Measurements from ENCODE around the gene HOXA4.

The HOXA4 gene

DNA sequence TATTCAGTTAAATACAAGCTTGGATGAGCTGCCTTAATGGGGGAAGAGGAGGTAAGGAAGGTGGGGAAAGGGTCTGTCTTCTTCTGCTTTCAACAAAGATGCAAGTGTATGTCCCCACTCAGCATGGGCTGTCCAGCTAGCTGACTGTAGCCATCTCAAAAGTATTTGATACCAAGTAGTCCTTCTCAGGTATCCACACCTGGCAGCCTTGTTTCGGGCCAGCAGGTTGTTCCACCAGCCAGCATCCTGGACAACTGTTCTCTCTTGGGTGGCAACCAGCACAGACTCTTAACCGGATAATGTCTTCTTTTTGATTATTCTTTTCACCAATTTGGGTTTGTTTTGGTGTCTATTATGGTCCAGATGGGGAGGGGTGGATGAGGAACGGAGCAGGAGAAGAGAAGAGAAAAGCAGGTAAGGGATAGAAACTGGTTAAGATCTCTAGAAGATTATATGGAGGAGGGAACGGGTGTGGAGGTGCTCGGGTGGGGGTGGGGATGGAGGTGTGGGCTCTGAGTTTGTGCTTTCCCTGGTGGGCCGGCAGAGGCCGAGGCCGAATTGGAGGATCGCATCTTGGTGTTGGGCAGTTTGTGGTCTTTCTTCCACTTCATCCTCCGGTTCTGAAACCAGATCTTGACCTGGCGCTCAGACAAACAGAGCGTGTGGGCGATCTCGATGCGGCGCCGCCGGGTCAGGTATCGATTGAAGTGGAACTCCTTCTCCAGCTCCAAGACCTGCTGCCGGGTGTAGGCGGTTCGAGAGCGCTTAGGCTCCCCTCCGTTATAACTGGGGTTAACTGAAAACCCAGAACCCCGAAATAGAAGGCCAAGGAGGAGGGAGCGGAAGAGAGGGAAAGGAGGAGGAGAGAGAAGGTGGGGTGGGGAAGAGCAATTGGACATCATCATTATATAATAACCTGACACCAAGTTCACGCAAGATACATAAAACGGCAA lies 1.5 kb downstream of the HOXA4 start:
- DNase-seq: no peak

DNA sequence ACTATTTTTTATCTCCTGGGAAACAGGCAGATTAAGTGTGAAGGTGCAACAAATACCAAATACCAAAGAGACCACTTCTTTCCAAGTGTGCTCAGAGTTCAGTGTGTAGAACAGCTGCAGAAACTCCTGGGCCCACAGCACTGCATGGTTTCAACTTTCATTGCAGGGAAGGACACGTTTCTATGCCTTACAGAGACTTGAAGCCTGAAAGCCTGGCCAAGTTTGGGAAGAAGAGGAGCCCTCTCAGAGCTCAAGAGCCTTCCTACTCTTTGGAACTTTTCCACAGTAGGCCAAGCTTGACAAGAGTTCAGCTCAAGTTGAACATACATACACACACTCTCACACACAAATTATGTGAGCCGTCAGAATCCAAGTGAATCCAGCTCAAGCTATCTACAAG lies 2.5 kb downstream of the HOXA4 start:
- DNase-seq: no peak

DNA sequence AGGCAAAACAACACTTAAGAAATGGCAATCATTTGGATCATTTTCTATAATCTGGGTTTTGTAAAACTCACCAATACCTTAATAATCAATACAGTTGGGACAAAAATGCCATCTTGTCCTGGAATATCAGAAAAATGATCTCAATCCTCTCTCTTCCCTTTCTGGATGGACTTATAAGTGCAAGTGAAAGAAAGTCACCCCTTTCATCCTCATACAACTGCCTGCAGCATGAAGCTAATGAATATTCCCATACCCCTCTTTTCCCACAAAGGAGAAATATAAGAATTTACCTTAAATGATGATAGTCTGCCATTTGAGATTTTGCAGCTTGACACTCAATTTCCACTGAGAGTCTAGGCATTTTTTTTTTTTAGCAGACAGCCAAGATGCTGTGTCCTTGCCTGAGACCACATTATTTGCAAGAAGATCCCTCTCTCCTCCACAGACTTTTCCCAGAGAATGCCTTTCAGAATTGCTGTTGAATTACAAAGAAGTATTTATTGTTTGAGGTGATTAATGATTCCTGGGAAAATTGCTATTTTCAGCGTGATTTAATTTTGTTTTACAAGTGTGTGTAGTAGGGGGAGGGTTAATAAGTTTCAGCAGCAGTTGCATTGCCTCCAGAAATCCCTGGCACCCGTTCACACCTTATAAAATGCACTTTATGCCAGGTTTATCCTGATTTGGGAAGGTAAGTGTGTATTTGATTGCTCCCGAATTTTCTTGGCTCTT lies 3.8 kb downstream of the HOXA4 start:
- DNase-seq: no peak

DNA sequence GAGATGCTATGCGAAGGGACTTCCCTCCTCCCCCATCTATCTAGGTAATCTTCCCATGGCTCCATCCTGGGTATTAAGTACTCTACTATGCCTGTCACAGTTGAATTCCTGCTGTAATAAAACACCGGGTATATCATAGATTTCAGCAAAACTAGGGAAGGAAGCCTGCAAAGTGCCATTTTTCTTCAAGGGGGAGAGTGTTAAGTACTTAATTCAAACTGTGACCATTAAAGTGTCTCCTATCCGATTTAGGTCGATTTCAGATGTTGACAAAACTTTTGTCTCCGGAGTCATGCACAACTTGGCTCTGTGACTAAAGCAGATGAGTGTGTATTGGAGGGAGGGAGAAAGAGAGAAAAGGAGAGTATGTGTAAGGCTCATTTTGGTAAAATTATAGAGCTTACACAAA lies 4.6 kb downstream of the HOXA4 start:
- DNase-seq: no peak

DNA sequence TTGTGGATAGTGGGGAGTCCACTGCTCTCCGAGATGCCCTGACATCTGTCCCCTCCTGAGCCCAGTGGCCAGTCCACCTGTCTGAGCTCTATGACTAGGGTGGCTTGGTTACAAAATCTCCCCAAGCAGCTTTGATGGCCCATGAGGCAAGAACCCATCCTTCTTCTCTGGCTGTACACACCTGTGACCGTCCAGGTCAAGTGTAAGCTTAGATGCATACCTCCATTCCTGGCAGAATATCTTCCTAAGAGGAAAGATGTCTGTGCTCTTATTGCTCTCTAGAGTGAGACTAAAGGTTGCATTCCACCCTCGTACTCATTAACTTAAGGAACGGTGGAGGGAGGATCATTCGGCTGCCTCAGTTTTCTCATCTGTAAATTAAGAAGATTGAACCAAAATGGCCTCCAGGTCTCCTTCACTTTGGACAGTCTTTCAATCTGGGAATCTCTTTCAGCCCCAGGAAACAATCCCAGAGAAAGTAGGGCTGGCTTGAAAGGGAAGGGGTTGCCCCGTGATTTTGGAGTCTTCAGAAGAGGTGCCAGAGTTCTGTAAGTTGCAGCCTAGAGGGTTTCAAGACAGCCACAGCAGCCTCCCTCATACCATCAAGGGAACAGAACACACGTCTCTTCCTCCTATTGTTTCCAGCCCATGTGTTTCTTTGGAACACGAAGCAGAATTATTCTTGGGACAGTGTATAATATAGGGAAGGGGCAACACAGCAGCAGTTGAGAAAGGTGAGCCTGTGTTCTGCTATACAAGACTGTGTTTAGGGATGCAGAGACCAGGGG lies 5.5 kb downstream of the HOXA4 start:
- no peak for DNase-seq

DNA sequence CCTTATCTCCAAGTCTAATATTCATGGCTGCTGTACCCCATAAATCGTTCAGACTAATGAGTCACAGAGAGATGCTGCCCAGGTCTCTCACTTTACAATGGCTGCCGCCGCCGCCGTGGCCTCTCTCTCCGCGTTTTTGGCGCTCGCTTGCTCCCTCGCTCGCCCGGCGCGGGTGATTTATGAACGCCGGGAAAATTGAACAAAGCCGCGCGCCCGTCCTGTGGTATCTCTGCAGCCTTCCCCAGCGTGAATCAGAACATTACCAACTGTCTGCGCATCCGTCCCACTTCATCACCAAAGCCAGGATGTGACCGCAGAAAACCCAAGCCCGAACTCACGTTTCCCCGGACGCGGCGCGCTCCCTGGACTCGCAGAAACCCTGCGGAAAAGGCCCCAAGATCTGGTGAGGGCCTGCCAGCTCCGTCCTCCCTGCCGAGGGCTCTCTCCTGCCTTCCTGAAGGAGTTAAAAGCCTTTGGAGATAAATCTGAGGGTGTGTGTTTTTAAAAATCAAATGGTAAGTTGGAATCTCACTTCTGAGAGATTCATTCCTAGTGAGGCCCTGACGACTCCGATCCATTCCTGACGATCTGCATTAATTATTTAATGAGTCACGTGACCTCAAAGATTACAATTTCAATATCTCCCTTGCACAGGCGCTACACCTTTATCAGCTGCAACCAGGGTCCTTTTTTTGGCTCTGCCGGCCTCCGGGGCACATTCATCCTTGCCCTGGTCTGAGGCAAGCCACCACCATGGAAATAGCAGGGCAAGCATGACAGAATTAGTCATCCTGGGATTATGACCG lies 6.3 kb downstream of the HOXA4 start:
- DNase-seq: no peak

DNA sequence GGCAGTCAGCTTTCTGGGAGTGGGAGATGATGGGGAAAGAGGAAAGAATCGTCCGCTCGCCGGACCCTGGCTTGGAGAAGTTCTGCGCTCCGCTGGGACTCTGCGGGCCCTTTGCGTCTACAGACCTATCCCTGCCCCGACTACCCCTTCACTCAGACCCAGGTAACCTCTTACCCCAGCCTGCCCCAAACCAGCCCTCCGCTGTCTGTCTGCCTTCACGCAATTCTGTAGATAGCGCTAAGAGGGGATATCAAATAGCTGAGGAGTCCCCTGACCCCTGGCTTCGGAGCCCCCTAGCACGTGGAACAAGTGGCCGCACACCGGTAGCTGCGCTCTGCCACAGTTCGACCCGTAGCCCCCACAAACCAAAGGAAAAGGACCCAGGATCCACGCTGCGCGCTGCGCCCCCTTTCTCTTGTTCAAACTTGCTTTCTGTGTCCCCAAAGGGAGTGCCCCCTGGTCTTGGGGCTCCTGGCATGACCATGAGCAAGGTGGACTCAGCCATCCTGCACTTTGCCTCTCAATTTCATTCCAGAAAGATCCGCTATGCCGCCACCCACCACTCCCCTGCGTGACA lies 7.0 kb downstream of the HOXA4 start:
- DNase-seq: no peak

DNA sequence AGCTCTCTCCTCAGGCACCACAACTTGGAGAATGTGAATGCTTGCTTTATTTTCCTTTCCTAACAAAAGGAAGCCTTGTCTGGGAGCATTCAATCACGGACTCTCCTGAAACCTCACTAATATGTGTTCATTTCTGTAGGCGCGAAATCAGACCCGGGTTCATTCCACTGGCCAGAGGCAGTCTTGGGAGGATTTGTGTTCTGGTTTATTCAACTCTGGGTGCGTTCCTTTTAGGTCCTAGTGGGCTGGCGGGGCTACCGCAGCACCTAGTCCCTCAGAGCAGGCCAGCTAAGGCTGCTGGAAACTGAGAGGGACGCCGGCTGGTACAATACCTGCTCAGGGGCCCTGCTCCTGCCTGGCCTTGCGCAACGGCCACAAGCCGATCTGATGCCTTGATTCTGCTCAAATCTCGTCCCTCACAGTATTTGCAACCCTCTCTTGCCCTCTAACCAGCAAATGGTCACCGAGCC lies 7.5 kb downstream of the HOXA4 start:
- DNase-seq: no peak

DNA sequence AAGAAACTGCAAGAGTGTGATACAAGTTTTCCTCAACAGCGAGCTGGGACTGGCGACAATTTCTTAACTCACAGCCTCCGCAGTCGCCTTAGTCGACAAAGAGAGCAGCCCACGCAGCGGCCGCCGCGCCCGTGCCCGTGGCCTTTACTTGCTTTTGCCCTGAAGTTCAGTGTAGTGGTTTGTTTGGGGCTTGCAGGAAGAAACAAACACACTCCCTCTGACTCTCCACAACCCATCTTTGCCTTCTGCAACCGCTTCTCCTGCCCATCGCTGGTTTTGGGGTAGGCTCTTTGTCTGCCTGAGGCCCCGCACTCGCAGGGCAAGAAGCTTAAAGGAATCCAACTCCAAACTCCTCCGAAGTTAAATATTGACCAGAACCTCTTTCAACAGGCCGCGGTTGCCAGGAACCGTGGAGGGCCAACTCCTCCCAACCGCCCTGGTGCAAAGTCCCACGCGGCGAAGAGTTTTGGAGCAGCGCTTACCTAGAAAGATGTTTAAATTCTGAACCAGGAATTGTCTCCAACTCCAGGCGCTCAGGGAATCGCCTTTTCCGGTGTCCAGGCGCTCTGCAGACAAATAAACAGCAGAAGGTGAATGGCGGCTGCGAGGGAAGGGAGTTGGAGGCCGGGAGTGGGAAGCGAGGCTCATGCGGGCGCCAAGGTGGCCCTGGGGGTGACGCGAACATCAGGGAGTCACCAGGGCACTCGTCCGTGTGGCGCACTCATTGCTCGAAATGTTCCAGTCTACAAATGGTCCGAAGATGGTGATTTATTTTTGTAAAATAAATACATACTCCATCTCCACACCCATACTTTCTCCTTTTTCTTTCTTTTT lies 8.3 kb downstream of the HOXA4 start:
- DNase-seq: no peak

DNA sequence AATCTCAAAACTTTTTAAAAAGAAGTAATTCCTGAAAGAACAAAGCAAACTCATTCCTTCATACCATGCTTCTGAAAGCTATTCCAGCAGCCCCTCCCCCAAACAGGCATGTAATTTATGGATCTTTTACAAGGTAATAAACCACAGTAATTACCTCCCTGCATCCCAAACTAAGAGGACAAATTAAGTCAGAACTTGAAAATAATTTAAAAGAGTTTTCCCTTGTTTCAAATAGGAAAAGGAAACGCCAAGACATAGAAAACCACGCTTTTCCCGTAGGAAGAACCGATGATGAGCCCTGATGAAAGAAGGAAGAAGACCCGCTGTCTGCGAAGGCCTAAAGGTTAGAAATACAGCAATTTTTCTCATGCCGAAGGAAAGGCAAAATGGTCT lies 8.9 kb downstream of the HOXA4 start:
- no peak for DNase-seq

DNA sequence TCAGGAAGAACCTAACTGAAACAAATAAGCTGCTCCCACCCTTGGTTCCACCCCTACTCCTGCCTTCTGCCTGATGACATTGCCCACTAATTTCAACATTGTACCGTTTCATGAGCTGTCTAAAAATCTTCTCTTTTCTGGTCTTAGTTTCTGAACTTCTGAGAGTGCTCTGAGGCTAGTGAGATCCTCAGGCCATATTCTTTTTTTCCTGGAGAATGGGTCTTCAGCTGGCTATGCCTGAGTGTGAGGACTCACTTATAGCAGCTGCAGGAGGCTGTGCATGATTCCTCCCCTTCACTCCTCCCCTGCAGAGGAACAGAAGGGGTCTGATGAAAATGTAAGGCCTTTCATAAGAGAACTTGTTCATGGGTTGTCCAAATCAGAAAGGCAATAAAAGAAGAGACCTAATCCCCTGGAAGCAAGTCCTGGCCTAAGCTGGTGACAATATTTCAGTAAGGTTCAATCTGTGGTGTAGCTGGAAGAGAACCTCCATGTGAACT lies 11.1 kb downstream of the HOXA4 start:
- no peak for DNase-seq

DNA sequence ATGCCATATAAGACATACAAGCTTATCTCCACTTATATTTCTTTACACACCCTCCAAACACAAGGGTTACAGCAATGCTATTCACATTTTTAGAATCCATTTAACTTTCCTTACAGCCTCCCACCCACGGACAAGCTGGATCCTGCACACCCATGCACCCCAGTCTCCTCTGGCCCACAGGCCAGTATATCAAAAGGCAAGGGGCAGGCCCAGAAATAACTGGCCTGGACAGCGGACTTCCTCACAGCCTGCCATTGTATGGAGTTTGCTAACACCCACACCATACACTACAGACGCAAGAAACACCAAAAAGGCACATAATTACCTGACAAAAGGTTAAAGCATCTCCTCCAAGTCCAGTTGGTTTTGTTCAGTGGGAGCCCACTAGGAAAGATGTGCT lies 12.0 kb downstream of the HOXA4 start:
- no peak for DNase-seq

DNA sequence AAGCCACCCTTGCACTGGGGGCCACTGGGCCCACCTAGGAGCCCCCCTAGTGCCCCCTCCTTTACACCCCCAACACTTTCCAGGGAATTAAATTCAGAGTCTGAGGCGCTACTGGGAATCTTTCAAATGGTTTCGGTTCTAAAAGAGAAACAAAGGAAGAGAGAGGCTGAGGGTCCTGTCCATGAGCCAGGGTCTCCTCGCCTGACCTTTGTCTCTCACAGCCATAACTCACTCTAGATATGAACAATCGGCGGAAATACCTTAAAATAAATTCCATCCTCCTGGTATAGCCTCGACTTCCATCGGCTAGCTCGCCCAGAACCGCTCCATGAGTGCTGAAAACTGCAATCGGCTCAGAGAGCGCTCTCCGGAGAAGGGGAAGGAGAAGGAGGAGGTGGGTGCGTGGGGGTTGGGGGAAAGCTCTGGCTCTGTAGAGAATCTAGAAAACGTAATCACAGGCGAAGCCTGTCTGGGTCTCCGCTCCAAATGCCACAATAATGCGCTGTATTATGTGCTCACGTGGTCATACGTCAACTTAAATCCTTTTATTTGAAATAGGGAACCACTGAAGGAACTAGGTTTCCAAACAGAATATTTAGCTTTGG lies 12.6 kb downstream of the HOXA4 start:
- DNase-seq: no peak

DNA sequence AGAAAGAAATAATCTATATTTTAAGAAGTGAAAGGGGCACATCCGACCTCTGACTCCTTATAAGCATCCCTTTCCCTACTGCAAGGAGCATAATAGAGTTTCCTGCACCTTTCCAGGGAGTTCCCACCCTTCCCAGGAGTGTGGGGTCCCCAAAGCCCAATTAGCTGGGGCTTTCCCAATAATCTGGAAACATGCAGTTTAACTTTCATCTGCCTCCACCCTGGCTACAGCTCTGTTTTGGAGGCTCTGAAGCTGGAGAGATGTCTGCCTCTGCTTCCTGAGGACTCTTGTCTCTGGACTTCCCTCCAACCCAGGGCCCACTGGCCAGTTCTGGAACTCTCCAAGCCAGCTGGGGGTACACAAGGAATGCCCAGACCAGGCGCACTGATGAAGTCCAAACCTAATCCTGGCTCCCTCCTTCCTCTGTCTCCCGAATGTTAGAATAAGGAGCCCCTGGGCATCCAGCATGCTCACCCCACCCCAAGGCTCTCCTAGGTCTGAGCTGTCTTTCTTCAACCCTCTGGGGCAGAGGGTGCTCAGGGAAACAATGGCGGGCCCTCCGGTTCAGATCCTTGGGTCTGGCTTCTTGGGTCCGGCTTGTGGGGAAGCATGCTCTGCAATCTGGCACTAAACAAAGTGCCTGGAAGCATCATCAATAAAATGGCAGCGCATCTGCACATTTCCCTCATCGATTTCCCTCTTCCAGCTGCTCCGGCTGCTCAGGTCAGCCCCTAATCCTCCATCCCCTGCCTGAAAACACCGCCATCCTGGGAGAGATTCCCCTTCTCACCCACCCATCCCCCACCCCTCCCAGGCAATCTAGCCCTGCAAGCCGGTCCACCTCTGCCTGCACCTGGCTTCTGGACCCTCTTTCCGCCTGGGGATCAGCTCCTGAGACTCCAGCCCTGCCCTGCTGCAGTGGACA lies 13.3 kb downstream of the HOXA4 start:
- no peak for DNase-seq

DNA sequence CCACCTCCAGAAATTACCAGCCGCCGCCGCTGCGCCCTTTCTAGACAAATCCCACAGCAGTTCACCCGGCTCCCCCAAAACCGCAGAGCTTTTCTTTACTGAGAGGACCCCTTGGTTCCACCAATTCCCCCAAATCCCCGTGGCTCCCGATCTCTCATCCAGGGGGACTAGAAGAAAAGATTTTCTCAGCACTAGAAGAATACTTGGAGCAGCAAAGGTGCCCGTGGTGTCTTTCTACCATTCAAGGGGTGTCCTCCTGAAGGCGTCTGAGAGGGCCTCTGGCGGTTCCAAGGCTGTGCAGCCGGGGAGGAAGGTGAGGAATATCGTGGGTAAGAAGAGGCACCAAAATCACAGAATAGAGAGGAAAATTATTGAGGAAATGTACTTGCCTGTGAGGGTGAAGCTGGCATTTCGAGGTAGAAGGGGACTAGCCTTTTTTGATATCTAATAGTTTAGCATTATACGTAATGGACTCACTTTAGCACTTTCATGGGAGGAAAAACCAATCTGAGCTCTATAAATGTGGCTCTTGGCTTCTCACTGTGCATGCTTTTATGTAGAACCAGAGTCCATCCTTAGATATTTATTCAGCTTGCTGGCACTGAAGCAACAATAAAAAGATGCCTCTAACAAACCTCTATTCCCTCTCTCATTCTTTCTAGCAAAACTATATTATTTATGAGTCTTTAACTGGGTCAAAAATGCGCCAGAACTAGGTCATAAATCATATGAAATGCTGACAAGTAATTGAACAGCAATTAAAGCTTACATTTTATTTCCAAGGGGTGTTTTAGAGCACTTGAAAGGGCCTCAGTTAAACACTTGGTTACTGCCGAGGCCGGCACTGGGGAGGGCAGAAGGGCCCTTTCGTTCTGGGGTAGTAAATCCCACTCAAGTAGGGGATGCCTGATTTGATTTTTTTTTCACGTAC lies 14.3 kb downstream of the HOXA4 start:
- no peak for DNase-seq

DNA sequence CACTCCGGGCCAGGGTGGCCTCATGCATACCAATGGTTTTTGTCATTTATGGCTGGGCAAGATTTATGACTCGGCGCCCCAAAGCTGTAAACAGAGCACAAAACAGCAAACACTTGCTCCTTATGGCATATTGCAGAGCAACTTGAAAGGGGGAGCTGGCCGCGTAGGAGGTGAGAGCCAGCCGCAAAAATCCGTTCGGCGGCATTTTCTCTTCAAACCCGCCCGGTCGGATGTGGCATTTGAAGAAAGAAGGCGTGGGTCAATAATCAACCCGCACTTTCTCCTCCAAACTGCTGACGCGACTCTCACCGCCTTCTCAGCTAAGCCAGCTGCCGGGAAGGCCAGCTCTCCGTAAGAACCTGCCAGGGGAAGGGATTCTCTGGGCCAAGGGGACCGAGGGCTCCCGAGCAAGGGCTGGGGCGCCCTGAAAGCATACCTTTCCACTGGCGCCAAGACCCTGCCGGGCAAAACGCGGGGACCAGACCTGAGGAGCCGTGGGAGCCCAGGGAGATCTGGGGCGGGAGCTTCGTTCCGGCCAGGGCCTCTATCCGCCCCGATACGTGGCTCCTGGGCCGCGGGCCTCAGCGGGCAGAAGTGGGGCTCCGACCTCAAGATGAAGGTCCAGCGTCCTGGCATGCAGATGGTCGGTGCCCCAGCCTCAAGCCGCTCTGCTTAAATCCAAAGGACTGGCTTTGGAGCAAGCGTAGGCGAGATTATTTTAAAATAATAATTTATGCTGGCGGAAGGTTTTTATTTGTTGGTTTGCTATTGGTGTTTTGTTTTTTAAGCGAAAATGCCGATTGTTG lies 15.1 kb downstream of the HOXA4 start:
- DNase-seq: no peak

DNA sequence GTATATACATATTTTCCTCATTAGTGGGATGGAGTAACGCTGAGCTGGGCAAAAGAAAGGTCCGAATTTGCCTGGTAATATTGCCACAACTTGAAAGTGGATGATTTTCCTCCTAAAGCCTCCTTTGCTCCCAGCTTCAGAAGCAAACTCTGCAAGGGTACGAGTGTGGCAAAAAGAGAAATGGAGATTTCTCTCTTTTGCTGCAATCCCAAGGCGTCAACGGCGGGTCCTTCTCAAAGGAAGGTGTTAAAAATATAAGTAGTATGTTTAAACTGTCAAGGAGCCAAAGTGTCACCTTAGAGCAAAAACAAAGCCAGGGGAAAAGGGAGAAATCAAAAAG lies 15.7 kb downstream of the HOXA4 start:
- DNase-seq: no peak
